ENCODE measurements around the gene C6orf89. TPM values are rescaled to one million over a fixed set of nuclear protein-coding genes. Genes with fewer than 3 reads are reported as not detected.

C6orf89 gene
- polyA plus RNA-seq, 1 donor from 2014 or later = 24.6 TPM

- H3K9me2 ChIP-seq (ENCODE audit: insufficient read depth, low read length) = no peaks in the 10 kb centered on the region
- H3K27me3 ChIP-seq (ENCODE audit: insufficient read depth, low read depth, low read length) = no peaks in the 10 kb centered on the region
- TF ChIP-seq TAF1 (IDR thresholded peaks at IDR 0.05; ENCODE audit: low read depth) (no peak), REST (IDR thresholded peaks at IDR 0.05; ENCODE audit: borderline replicate concordance) (no peak), RAD21 (conservative IDR thresholded peaks at IDR 0.05) (no peak), EP300 (conservative IDR thresholded peaks at IDR 0.05; ENCODE audit: poor library complexity, severe bottlenecking) (no peak), EZH2 (IDR thresholded peaks at IDR 0.05; ENCODE audit: borderline replicate concordance, insufficient read depth, low read length, poor library complexity, severe bottlenecking) (no peak), CTCF (IDR thresholded peaks at IDR 0.05; ENCODE audit: poor library complexity, severe bottlenecking) (no peak), MXI1 (conservative IDR thresholded peaks at IDR 0.05; ENCODE audit: poor library complexity, severe bottlenecking) (no peak), POLR2AphosphoS5 (IDR thresholded peaks at IDR 0.05) (no peak), SMC3 (conservative IDR thresholded peaks at IDR 0.05; ENCODE audit: poor library complexity) (no peak)
- H3F3A ChIP-seq (ENCODE audit: insufficient read depth, low read length, poor library complexity, severe bottlenecking) = no peaks in the 10 kb centered on the region
- H3K79me2 ChIP-seq (replicated peaks; ENCODE audit: insufficient read depth, low read length) = no peaks in the 10 kb centered on the region
- H2AFZ ChIP-seq (ENCODE audit: low read depth, low read length) = no peak overlapping the region
- H3K9me3 ChIP-seq (ENCODE audit: low read length) = no peaks in the 10 kb centered on the region
- no peak overlapping the region for H3K27ac ChIP-seq (ENCODE audit: low read length)
- H3K4me2 ChIP-seq (ENCODE audit: low read length) = no peak overlapping the region
- no peak overlapping the region for H3K4me3 ChIP-seq (ENCODE audit: low read length)
- no peak overlapping the region for H3K9ac ChIP-seq (ENCODE audit: low read length)
- H3K36me3 ChIP-seq (ENCODE audit: insufficient read depth, low read length) = peaks cover 3% of the 10 kb centered on the region
- H4K20me1 ChIP-seq (ENCODE audit: insufficient read depth) = no peaks in the 10 kb centered on the region
Observed at GRCh38 chr6:36968266-36968977, 82.7 kb downstream of the C6orf89 start.

GRCh38 chr6:36969240-36969691 lies 83.5 kb downstream of the C6orf89 start:
- H3K9me3 ChIP-seq (ENCODE audit: low read length) = no peaks in the 10 kb centered on the region
- no peaks in the 10 kb centered on the region for H3F3A ChIP-seq (ENCODE audit: insufficient read depth, low read length, poor library complexity, severe bottlenecking)
- no peaks in the 10 kb centered on the region for H3K79me2 ChIP-seq (replicated peaks; ENCODE audit: insufficient read depth, low read length)
- no peaks in the 10 kb centered on the region for H4K20me1 ChIP-seq (ENCODE audit: insufficient read depth)
- H3K27me3 ChIP-seq (ENCODE audit: insufficient read depth, low read depth, low read length) = no peaks in the 10 kb centered on the region
- H3K9me2 ChIP-seq (ENCODE audit: insufficient read depth, low read length) = no peaks in the 10 kb centered on the region
- no peak overlapping the region for H3K4me3 ChIP-seq (ENCODE audit: low read length)
- no peak for TF ChIP-seq SMC3 (conservative IDR thresholded peaks at IDR 0.05; ENCODE audit: poor library complexity)
- no peak for TF ChIP-seq EZH2 (IDR thresholded peaks at IDR 0.05; ENCODE audit: borderline replicate concordance, insufficient read depth, low read length, poor library complexity, severe bottlenecking)
- no peak for TF ChIP-seq CTCF (IDR thresholded peaks at IDR 0.05; ENCODE audit: poor library complexity, severe bottlenecking)
- TF ChIP-seq TAF1 (IDR thresholded peaks at IDR 0.05; ENCODE audit: low read depth) = no peak
- TF ChIP-seq EP300 (conservative IDR thresholded peaks at IDR 0.05; ENCODE audit: poor library complexity, severe bottlenecking) = no peak
- TF ChIP-seq REST (IDR thresholded peaks at IDR 0.05; ENCODE audit: borderline replicate concordance) = no peak
- TF ChIP-seq POLR2AphosphoS5 (IDR thresholded peaks at IDR 0.05) = no peak
- TF ChIP-seq MXI1 (conservative IDR thresholded peaks at IDR 0.05; ENCODE audit: poor library complexity, severe bottlenecking) = no peak
- no peak for TF ChIP-seq RAD21 (conservative IDR thresholded peaks at IDR 0.05)
- peaks cover 3% of the 10 kb centered on the region for H3K36me3 ChIP-seq (ENCODE audit: insufficient read depth, low read length)
- no peak overlapping the region for H3K4me2 ChIP-seq (ENCODE audit: low read length)
- H2AFZ ChIP-seq (ENCODE audit: low read depth, low read length) = no peak overlapping the region
- no peak overlapping the region for H3K27ac ChIP-seq (ENCODE audit: low read length)
- no peak overlapping the region for H3K9ac ChIP-seq (ENCODE audit: low read length)

All from neural cell (in vitro differentiated cells).